Ascending aorta (tissue), 2 donors: ENCODE data around the gene ROBO4. TPM values are rescaled to one million over a fixed set of nuclear protein-coding genes. Genes with fewer than 3 reads are reported as not detected.
A peak's percentile ranks its signal among the peaks of the same experiment; 100 is the strongest.

ENCODE experiments used
- DNase-seq, 2 donors: peaks; one replicate each; pipeline ENCODE4 v3.0.0-alpha.2; 2019; ENCODE audit warnings: low spot score in 2 of 2
- H3K27ac ChIP-seq, 2 donors: fragments of 200-600 bp; sonication (generic); one replicate each; pipeline ENCODE4 v1.5.1; 2016 to 2017; ENCODE audit warnings: mild to moderate bottlenecking in 1 of 2
- H3K27me3 ChIP-seq: fragments of 200-600 bp; sonication (generic); one replicate; pipeline ENCODE4 v1.5.1; 2017
- H3K36me3 ChIP-seq, 2 donors: fragments of 200-600 bp; sonication (generic); one replicate each; pipeline ENCODE4 v1.5.1; 2016
- H3K4me1 ChIP-seq, 2 donors: fragments of 200-600 bp; sonication (generic); one replicate each; pipeline ENCODE4 v1.5.1; 2016 to 2017; ENCODE audit warnings: mild to moderate bottlenecking in 1 of 2
- H3K4me3 ChIP-seq, 2 donors: fragments of 200-600 bp; sonication (generic); one replicate each; pipeline ENCODE4 v1.5.1; 2016 to 2017; ENCODE audit warnings: mild to moderate bottlenecking in 1 of 2
- H3K9me3 ChIP-seq, 2 donors: fragments of 200-600 bp; sonication (generic); one replicate each; pipeline ENCODE4 v1.5.1; 2016
- CTCF ChIP-seq, 3 experiments: fragments of 200-600 bp in 2 of 3; fragments of 450-650 bp in 1 of 3; sonication (generic) in 2 of 3; IDR thresholded peaks; one replicate each; pipeline ENCODE4 v1.5.1; 2016 to 2019; ENCODE audit warnings: antibody characterized with exemption in 3 of 3, mild to moderate bottlenecking in 1 of 3, moderate library complexity in 1 of 3
- intact Hi-C: fragments of 100-400 bp; cut with DNase I; formaldehyde crosslinking; loops from one replicate; pipeline ENCODE4 v1.15.1; 2023
- total RNA-seq: library from RNA; depleted of rRNA; stranded (reverse); fragments of >200 nt; gene quantifications from one replicate; pipeline ENCODE4 v1.1.0, GENCODE V29; 2016

ROBO4 gene
- total RNA-seq, 1 donor from 2014 or later, result 51.5 TPM

DNA sequence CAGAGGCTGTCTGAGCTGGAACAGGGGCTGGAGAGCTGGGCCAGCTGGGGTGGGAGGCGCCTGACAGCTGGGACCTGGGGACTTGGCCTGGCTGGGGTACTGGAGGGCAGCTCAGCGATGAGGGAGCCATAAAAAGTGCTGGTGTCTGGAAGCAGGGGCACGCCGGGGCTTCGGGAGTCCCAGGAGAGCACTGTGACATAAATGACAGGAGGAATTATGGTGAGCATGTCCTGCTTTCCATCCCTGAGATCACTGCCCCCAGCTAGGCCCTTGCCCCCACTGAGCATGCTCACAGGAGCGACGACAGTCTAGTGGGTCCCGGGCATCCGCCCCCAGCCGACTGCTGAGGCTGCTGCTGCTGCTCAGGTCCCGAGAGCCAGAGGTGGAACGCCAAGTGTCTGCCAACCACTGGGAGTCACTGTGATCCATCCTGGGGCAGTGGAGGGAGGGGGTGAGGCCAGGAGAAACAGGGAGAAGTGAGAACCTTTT is 6.2 kb downstream of the ROBO4 start:
- Histone ChIP-seq H3K27me3 (no peaks in the 10 kb centered on the region), H3K4me1 (no peaks in the 10 kb centered on the region), H3K27ac (no peak overlapping the region), H3K9me3 (no peaks in the 10 kb centered on the region), H3K4me3 (no peak overlapping the region), H3K36me3 (no peaks in the 10 kb centered on the region)
- intact Hi-C loops, result no loop called here
- no peak for TF ChIP-seq CTCF (IDR thresholded peaks at IDR 0.05)
- DNase-seq, result peak in 1 of 2 donors; percentile 63

DNA sequence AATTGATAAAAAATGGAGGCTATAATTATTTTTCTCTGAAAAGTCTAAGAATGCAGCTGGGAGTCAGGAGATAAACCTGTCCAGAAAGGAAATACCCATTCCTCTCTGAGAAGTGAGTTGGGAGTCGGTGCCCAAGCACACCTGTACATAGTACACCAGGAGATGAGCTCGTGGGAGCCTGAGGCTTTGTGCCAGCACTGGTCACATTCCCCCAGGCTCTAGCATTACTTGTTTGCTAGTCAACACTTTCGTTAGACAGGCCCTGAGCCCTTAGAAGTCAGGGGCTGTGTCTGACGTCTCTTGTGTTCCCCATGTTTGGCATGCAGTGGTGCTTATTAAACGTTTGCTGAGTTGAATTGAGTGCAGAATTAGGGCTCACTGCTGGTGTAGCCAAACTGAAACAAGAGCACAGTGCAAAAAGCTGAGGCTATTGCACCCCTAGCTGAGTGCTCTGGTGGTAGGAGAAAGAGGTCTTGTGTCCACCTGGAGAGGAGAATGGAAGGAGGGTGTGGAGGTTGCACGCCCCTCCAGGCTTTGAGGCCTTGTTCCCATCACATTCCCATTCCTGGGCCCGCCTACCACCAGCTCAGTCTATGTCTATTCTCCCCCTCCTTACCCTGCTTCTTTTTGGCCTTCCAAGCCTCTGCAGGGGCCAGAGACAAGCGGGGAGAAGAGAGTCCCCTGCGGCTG is 6.8 kb downstream of the ROBO4 start:
- H3K9me3 ChIP-seq, result no peaks in the 10 kb centered on the region
- no peaks in the 10 kb centered on the region for H3K36me3 ChIP-seq
- H3K4me1 ChIP-seq, result no peaks in the 10 kb centered on the region
- no peak for TF ChIP-seq CTCF (IDR thresholded peaks at IDR 0.05)
- no peak overlapping the region for H3K27ac ChIP-seq
- DNase-seq, result peak in 1 of 2 donors; percentile 51
- intact Hi-C loops, result no loop called here
- no peaks in the 10 kb centered on the region for H3K27me3 ChIP-seq
- H3K4me3 ChIP-seq, result no peak overlapping the region

DNA sequence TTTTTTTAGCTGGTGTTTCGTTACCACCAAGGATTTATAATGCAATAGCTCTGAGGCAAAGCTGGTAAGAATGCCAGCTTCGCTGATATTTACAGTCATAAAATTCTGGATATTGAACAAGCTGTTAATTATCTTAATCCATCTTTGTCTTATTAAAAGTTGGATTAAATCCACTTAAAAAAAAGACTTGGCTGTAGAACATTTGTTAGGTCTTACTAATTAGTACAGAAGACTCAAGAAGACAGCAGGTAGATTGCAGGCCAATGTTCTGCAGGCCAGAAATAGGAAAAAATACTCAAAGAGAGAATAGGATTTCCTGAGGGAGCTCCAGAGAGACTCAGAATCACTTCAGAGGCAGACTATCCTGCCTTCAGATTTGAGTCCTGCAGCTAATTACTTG is 7.5 kb downstream of the ROBO4 start:
- Histone ChIP-seq H3K36me3 (no peaks in the 10 kb centered on the region), H3K4me1 (no peaks in the 10 kb centered on the region), H3K27ac (no peak overlapping the region), H3K9me3 (no peaks in the 10 kb centered on the region), H3K4me3 (no peak overlapping the region), H3K27me3 (no peaks in the 10 kb centered on the region)
- DNase-seq, result no peak
- TF ChIP-seq CTCF (IDR thresholded peaks at IDR 0.05), result no peak
- intact Hi-C loops, result no loop called here

DNA sequence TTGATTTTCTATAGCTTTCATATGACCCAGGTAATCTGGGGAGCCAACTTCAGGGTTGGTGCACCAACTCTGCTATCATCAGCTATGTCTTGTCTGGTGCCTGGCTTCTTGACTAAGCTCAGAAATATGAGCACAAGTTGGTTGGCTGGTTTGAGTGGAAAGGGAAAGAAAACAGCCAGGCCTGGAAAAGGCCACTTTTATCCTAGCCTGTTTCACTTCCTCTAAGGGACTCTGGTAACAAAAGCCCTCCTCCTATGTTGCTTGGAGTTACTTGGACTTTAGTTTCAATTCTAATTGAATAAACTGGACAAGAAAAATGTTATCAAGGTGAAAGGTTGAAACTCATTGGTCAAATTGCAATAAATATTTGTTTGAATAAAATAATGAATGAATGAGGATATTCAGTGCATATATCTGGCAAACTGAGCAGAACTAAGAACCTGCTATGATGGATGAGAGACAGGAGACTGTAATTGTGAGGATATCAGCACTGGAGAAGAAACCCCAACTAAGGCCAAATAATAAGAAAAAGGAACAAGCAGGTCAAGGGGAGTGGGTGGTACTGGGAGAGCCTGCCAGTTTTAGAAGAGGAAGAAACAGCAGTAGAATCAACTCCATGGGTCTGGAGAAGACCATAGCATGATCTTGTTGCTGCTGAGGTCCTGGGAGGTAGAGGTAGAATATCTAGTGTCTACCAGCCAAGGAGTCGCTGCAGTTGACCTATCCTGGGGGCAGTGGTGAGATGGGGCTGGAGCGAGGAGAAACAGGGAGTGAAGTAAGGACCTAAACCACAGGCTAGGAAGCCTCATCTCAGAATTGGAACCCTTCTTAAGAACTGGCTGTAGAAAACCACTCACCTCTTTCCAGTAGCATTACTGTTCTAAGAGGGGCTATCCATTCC is 8.2 kb downstream of the ROBO4 start:
- Histone ChIP-seq H3K27ac (no peak overlapping the region), H3K27me3 (no peaks in the 10 kb centered on the region), H3K4me3 (no peak overlapping the region), H3K9me3 (no peaks in the 10 kb centered on the region), H3K4me1 (no peaks in the 10 kb centered on the region), H3K36me3 (no peaks in the 10 kb centered on the region)
- DNase-seq, result peak in 1 of 2 donors; percentile 39
- intact Hi-C loops, result no loop called here
- no peak for TF ChIP-seq CTCF (IDR thresholded peaks at IDR 0.05)

- peak in 1 of 2 donors; percentile 16 for DNase-seq
- Histone ChIP-seq H3K4me1 (no peaks in the 10 kb centered on the region), H3K36me3 (no peaks in the 10 kb centered on the region), H3K27ac (no peak overlapping the region), H3K9me3 (no peaks in the 10 kb centered on the region), H3K4me3 (no peak overlapping the region), H3K27me3 (no peaks in the 10 kb centered on the region)
- intact Hi-C loops, result no loop called here
- TF ChIP-seq CTCF (IDR thresholded peaks at IDR 0.05), result no peak
Observed at GRCh38 chr11:124887667-124888013, 10.0 kb downstream of the ROBO4 start.
